Measurements from ENCODE around the gene ARRDC4. TPM values are rescaled to one million over a fixed set of nuclear protein-coding genes. Genes with fewer than 3 reads are reported as not detected.

ARRDC4 gene
- total and polyA plus RNA-seq, 7 donors: 13.1 to 32.6 (median 25.2) TPM

- Histone ChIP-seq H3K9me3 (no peaks in the 10 kb centered on the region), H3K4me3 (no peak overlapping the region), H3K36me3 (ENCODE audit: insufficient read depth in 1 of 2, low read depth in 1 of 2) (peaks cover 15 to 66% of the 10 kb centered on the region in 2 donors), H3K27me3 (ENCODE audit: insufficient read depth in 3 of 3, low read length in 2 of 3) (no peaks in the 10 kb centered on the region), H3K4me1 (peaks cover under 1% of the 10 kb centered on the region), H3K27ac (no peak overlapping the region)
- TF ChIP-seq CTCF (IDR thresholded peaks at IDR 0.05): no peak
- intact Hi-C loops (cut with DNase I): no loop called here
- DNase-seq (no peak), ATAC-seq (no peak)
- 57 to 64% (median 58%) methylated on average over 6 of the region's 6 CpGs for WGBS, 3 donors
Measured at GRCh38 chr15:97966924-97967620, 6.6 kb downstream of the ARRDC4 start.

GRCh38 chr15:97967881-97968280 lies 7.4 kb downstream of the ARRDC4 start:
- Histone ChIP-seq H3K36me3 (ENCODE audit: insufficient read depth in 1 of 2, low read depth in 1 of 2) (peaks cover 15 to 74% of the 10 kb centered on the region in 2 donors), H3K4me3 (no peak overlapping the region), H3K27me3 (ENCODE audit: insufficient read depth in 3 of 3, low read length in 2 of 3) (no peaks in the 10 kb centered on the region), H3K9me3 (no peaks in the 10 kb centered on the region), H3K4me1 (no peaks in the 10 kb centered on the region), H3K27ac (no peak overlapping the region)
- no peak for ATAC-seq
- TF ChIP-seq CTCF (IDR thresholded peaks at IDR 0.05): no peak
- intact Hi-C loops (cut with DNase I): no loop called here
- DNase-seq: no peak
- 80 to 85% (median 83%) methylated on average over 2 of the region's 2 CpGs for WGBS, 3 donors

GRCh38 chr15:97968380-97968779 lies 7.9 kb downstream of the ARRDC4 start:
- WGBS, 3 donors: 32 to 39% (median 33%) methylated on average over 1 of the region's 1 CpG
- intact Hi-C loops (cut with DNase I): no loop called here
- DNase-seq (no peak), ATAC-seq (no peak)
- Histone ChIP-seq H3K9me3 (no peaks in the 10 kb centered on the region), H3K36me3 (ENCODE audit: insufficient read depth in 1 of 2, low read depth in 1 of 2) (peaks cover 15 to 79% of the 10 kb centered on the region in 2 donors), H3K27me3 (ENCODE audit: insufficient read depth in 3 of 3, low read length in 2 of 3) (no peaks in the 10 kb centered on the region), H3K4me1 (no peaks in the 10 kb centered on the region), H3K27ac (no peak overlapping the region), H3K4me3 (no peak overlapping the region)
- TF ChIP-seq CTCF (IDR thresholded peaks at IDR 0.05): no peak

GRCh38 chr15:97972366-97972765 lies 11.9 kb downstream of the ARRDC4 start:
- H3K4me3 ChIP-seq: no peak overlapping the region
- no peaks in the 10 kb centered on the region for H3K9me3 ChIP-seq
- intact Hi-C loops (cut with DNase I): no loop called here
- DNase-seq (no peak), ATAC-seq (no peak)
- TF ChIP-seq CTCF (IDR thresholded peaks at IDR 0.05): no peak
- no peak overlapping the region for H3K27ac ChIP-seq
- H3K36me3 ChIP-seq (ENCODE audit: insufficient read depth in 1 of 2, low read depth in 1 of 2): peaks cover 15 to 67% of the 10 kb centered on the region in 2 donors
- H3K27me3 ChIP-seq (ENCODE audit: insufficient read depth in 3 of 3, low read length in 2 of 3): no peaks in the 10 kb centered on the region
- 44 to 50% (median 48%) methylated on average over 1 of the region's 1 CpG for WGBS, 3 donors
- H3K4me1 ChIP-seq: no peaks in the 10 kb centered on the region

- no peaks in the 10 kb centered on the region for H3K9me3 ChIP-seq
- H3K27ac ChIP-seq: no peak overlapping the region
- 77 to 83% (median 78%) methylated on average over 8 of the region's 8 CpGs for WGBS, 3 donors
- no peaks in the 10 kb centered on the region for H3K27me3 ChIP-seq (ENCODE audit: insufficient read depth in 3 of 3, low read length in 2 of 3)
- no peak overlapping the region for H3K4me3 ChIP-seq
- TF ChIP-seq CTCF (IDR thresholded peaks at IDR 0.05): no peak
- intact Hi-C loops (cut with DNase I): no loop called here
- DNase-seq (no peak), ATAC-seq (no peak)
- peaks cover 8 to 32% of the 10 kb centered on the region in 2 donors for H3K36me3 ChIP-seq (ENCODE audit: insufficient read depth in 1 of 2, low read depth in 1 of 2)
- no peaks in the 10 kb centered on the region for H3K4me1 ChIP-seq
Measured at GRCh38 chr15:97976129-97976528, 15.6 kb downstream of the ARRDC4 start.
